ENCODE data around the gene SIDT1. TPM values are rescaled to one million over a fixed set of nuclear protein-coding genes. Genes with fewer than 3 reads are reported as not detected.

The SIDT1 gene
- total and polyA plus RNA-seq, 8 donors: 0.81 to 142 (median 14.5) TPM

DNA sequence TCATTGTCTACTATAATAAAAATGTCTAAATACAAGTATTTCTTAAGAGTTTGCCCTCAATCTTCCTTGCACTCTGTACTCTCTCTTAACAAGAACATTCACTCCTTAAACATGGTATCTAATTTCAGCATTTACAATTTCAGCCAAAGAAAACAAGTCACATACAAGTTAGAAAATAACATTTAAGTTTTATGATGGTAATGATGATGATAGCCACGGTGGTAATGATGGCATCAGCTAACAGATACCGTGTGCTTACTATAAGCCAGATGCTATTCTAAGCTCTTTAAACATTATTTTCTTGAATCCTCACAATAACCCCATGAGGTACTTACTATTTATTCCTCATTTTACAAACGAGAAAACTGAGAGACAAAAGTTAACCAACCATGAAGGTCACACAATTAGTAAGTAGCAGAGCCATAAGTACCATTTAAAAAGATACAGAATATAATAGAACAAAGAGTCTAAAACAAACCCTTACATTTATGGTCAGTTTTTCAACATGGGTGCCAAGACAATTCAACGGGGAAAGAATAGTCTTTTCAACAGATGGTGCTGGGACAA, 24.8 kb upstream of the SIDT1 start:
- no peaks in the 10 kb centered on the region for H3K9me3 ChIP-seq
- 60 to 83% (median 66%) methylated on average over 4 of the region's 4 CpGs for WGBS, 5 donors
- intact Hi-C loops (cut with DNase I; ENCODE audit: low total_unique reads): no loop called here

DNA sequence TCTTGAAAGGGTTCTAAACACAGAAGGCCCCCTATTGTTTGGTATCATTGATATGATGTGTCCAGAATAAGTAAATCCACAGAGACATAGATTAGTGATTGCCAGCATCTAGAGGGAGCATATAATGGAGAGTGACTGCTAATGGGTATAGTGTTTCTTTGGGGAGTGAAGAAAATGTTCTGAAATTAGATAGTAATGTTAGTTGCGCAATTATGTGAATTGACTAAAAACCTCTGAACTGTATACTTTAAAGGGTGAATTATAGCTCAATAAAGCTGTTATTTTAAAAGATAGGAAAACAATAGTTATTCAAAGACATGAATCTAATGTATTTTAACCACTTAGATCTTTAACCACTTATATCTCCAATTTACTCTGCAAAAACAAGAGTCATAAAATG, 23.4 kb upstream of the SIDT1 start:
- TF ChIP-seq POLR2AphosphoS5 (IDR thresholded peaks at IDR 0.05) (no peak), EP300 (IDR thresholded peaks at IDR 0.05) (no peak), POLR2A (IDR thresholded peaks at IDR 0.05) (no peak)
- TF ChIP-seq, protein P1, sequence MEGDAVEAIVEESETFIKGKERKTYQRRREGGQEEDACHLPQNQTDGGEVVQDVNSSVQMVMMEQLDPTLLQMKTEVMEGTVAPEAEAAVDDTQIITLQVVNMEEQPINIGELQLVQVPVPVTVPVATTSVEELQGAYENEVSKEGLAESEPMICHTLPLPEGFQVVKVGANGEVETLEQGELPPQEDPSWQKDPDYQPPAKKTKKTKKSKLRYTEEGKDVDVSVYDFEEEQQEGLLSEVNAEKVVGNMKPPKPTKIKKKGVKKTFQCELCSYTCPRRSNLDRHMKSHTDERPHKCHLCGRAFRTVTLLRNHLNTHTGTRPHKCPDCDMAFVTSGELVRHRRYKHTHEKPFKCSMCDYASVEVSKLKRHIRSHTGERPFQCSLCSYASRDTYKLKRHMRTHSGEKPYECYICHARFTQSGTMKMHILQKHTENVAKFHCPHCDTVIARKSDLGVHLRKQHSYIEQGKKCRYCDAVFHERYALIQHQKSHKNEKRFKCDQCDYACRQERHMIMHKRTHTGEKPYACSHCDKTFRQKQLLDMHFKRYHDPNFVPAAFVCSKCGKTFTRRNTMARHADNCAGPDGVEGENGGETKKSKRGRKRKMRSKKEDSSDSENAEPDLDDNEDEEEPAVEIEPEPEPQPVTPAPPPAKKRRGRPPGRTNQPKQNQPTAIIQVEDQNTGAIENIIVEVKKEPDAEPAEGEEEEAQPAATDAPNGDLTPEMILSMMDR (IDR thresholded peaks at IDR 0.05): no peak
- Histone ChIP-seq H3K4me1 (peaks cover 4 to 12% (median 10%) of the 10 kb centered on the region in 4 donors), H3K9me3 (no peaks in the 10 kb centered on the region), H3K27ac (no peak overlapping the region), H3K27me3 (no peaks in the 10 kb centered on the region), H3K36me3 (peaks cover 0 to 25% (median 23%) of the 10 kb centered on the region in 4 donors), H3K4me3 (no peak overlapping the region)
- WGBS, 5 donors: 33 to 100% (median 62%) methylated on average over 1 of the region's 1 CpG
- DNase-seq: no peak
- intact Hi-C loops (cut with DNase I; ENCODE audit: low total_unique reads): no loop called here

More for the DNA sequence above, 24.8 kb upstream of the SIDT1 start:
- TF ChIP-seq, protein P1 (IDR thresholded peaks at IDR 0.05): no peak
- TF ChIP-seq POLR2AphosphoS5 (IDR thresholded peaks at IDR 0.05): no peak
- TF ChIP-seq POLR2A (IDR thresholded peaks at IDR 0.05): no peak
- TF ChIP-seq EP300 (IDR thresholded peaks at IDR 0.05): no peak
- no peaks in the 10 kb centered on the region for H3K27me3 ChIP-seq
- peaks cover 0 to 29% (median 23%) of the 10 kb centered on the region in 4 donors for H3K36me3 ChIP-seq
- H3K27ac ChIP-seq: no peak overlapping the region
- no peak overlapping the region for H3K4me3 ChIP-seq
- H3K4me1 ChIP-seq: no peaks in the 10 kb centered on the region
- DNase-seq: no peak

DNA sequence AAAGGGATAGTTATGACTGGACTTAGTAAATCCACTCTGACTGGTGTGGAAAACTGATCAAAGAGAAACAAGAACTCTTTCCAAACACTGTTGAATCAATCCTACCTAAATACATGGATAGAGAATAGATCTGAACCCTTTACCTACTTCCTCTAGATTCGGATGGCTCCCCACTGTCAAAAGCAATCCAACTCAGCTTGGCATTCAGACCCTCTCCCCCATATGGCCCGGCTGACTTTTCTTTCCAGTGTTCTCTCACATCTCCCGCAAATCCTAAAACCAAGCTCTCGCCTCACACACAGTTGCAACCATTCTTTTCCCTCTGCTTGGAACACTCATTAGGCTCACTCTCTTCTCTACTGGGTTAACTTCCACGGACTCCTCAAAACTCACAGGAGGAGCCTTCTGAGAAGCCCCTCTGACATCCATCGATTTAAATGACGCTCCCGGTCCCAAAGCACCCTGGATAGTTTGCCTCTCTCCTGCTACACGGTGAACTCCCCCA, 18.0 kb upstream of the SIDT1 start:
- Histone ChIP-seq H3K36me3 (no peaks in the 10 kb centered on the region), H3K27me3 (peaks cover 0 to under 1% (median 0%) of the 10 kb centered on the region in 3 donors), H3K9me3 (no peaks in the 10 kb centered on the region), H3K4me3 (peak overlapping the region; percentile 82 to 97 (median 90)), H3K4me1 (peaks cover 10 to 27% (median 19%) of the 10 kb centered on the region in 4 donors), H3K27ac (peak overlapping the region; percentile 83 to 97 (median 91))
- TF ChIP-seq POLR2AphosphoS5 (IDR thresholded peaks at IDR 0.05): no peak
- TF ChIP-seq, protein P1 (IDR thresholded peaks at IDR 0.05): no peak
- TF ChIP-seq EP300 (IDR thresholded peaks at IDR 0.05): no peak
- TF ChIP-seq POLR2A (IDR thresholded peaks at IDR 0.05): no peak
- 0 to 1% (median 0%) methylated on average over 9 of the region's 9 CpGs for whole genome bisulfite sequencing, 5 donors
- intact Hi-C loops (cut with DNase I; ENCODE audit: low total_unique reads): no loop called here
- DNase-seq: no peak

DNA sequence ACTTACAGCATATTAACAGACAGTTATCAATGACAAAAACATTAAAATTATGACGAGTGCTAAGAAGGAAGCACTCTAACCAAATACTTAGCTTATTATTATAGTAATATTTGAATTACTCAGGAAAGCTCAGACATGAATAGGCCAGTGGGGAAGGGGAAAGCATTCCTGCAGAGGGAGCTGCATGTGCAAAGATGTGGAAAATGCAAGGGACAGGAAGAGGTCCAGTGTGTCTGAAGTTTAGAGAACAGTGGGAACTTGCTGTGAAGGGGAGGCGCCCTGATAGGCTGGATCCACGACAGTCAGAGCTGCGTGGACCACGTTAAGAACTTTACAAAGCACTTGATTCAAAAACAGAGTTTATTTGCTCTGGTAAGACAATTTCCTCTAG, 16.2 kb upstream of the SIDT1 start:
- intact Hi-C loops (cut with DNase I; ENCODE audit: low total_unique reads): no loop called here
- peaks cover 0 to 6% (median 0%) of the 10 kb centered on the region in 3 donors for H3K27me3 ChIP-seq
- H3K9me3 ChIP-seq: no peaks in the 10 kb centered on the region
- TF ChIP-seq EP300 (IDR thresholded peaks at IDR 0.05) (no peak), POLR2AphosphoS5 (IDR thresholded peaks at IDR 0.05) (no peak), POLR2A (IDR thresholded peaks at IDR 0.05) (no peak)
- TF ChIP-seq, protein P1 (IDR thresholded peaks at IDR 0.05): peak in 1 of 7 experiments; percentile 43
- H3K4me1 ChIP-seq: peaks cover 10 to 27% (median 19%) of the 10 kb centered on the region in 4 donors
- 16 to 32% (median 23%) methylated on average over 5 of the region's 5 CpGs for WGBS, 5 donors
- H3K36me3 ChIP-seq: no peaks in the 10 kb centered on the region
- peak overlapping the region; percentile 82 to 97 (median 90) for H3K4me3 ChIP-seq
- DNase-seq: peak in 1 of 2 donors; percentile 62
- H3K27ac ChIP-seq: peak overlapping the region; percentile 10 to 97 (median 91)

Measured in stomach (tissue), 9 donors.